ENCODE measurements around the gene ZNF77.
"Not testable (repeated sequence)": the region's sequence is repeated elsewhere in the genome, so short reads cannot be mapped to it uniquely, and the experiment has no call there.

The ZNF77 gene

GRCh38 chr19:2905918-2906519, 38.8 kb downstream of the ZNF77 start:
- WGBS (ENCODE audit: insufficient coverage): 79% methylated on average over 4 of the region's 11 CpGs
- ChIA-PET POLR2A (no interaction called here), CTCF (interaction anchor here (1.4 kb wide), 1 partner anchor 18 kb away, joined by 4 read pairs; no protein-coding TSS in a partner anchor)
- peaks cover 0 to 6% (median 2%) of the 10 kb centered on the region in 4 experiments for H3K36me3 ChIP-seq (ENCODE audit: control insufficient read depth in 4 of 4, insufficient read depth in 4 of 4, low read length in 3 of 4)
- H3K27ac ChIP-seq (ENCODE audit: insufficient read depth in 1 of 2, low read depth in 1 of 2, low read length in 2 of 2, poor library complexity in 1 of 2, severe bottlenecking in 2 of 2): no peak overlapping the region
- peaks cover 0 to 6% (median 0%) of the 10 kb centered on the region in 5 experiments for H3K9me3 ChIP-seq (ENCODE audit: control extremely low read depth in 1 of 5, control insufficient read depth in 4 of 5, insufficient read depth in 2 of 5, low read depth in 1 of 5, low read length in 4 of 5)
- H3K4me3 ChIP-seq (ENCODE audit: control insufficient read depth in 1 of 7, extremely low read depth in 1 of 7, insufficient read depth in 4 of 7, low read depth in 2 of 7, low read length in 6 of 7): no peak overlapping the region
- DNase-seq: no peak
- no peaks in the 10 kb centered on the region for H3K27me3 ChIP-seq (replicated peaks in 2 of 5; ENCODE audit: control insufficient read depth in 4 of 5, insufficient read depth in 5 of 5, low read length in 4 of 5)
- H3K4me1 ChIP-seq (ENCODE audit: control extremely low read depth in 1 of 4, control insufficient read depth in 4 of 4, insufficient read depth in 4 of 4, low read length in 3 of 4): peaks cover 0 to 8% (median 5%) of the 10 kb centered on the region in 4 experiments

GRCh38 chr19:2903326-2903725, 41.4 kb downstream of the ZNF77 start:
- H3K4me3 ChIP-seq (ENCODE audit: control insufficient read depth in 1 of 7, extremely low read depth in 1 of 7, insufficient read depth in 4 of 7, low read depth in 2 of 7, low read length in 6 of 7); H3K27ac ChIP-seq (ENCODE audit: insufficient read depth in 1 of 2, low read depth in 1 of 2, low read length in 2 of 2, poor library complexity in 1 of 2, severe bottlenecking in 2 of 2); DNase-seq; H3K36me3 ChIP-seq (ENCODE audit: control insufficient read depth in 4 of 4, insufficient read depth in 4 of 4, low read length in 3 of 4); H3K9me3 ChIP-seq (ENCODE audit: control extremely low read depth in 1 of 5, control insufficient read depth in 4 of 5, insufficient read depth in 2 of 5, low read depth in 1 of 5, low read length in 4 of 5); H3K27me3 ChIP-seq (replicated peaks in 2 of 5; ENCODE audit: control insufficient read depth in 4 of 5, insufficient read depth in 5 of 5, low read length in 4 of 5); POLR2A ChIA-PET: not testable (repeated sequence)
- CTCF ChIA-PET: interaction anchor here (1.2 kb wide), 1 partner anchor 40 kb away, joined by 3 read pairs; no protein-coding TSS in a partner anchor
- peaks cover 0 to 13% (median 8%) of the 10 kb centered on the region in 4 experiments for H3K4me1 ChIP-seq (ENCODE audit: control extremely low read depth in 1 of 4, control insufficient read depth in 4 of 4, insufficient read depth in 4 of 4, low read length in 3 of 4)
- WGBS (ENCODE audit: insufficient coverage): 99% methylated on average over 10 of the region's 13 CpGs

GRCh38 chr19:2902590-2903218, 42.1 kb downstream of the ZNF77 start:
- POLR2A ChIA-PET: no interaction called here
- CTCF ChIA-PET: no interaction called here

GRCh38 chr19:2900296-2901252, 44.2 kb downstream of the ZNF77 start, which contains the start of gene ZNF57:
ZNF57 (plus strand) TSS chr19:2900928; CDS start chr19:2901046, 118 bp downstream.
- Histone ChIP-seq H3K9me3 (ENCODE audit: control extremely low read depth in 1 of 5, control insufficient read depth in 4 of 5, insufficient read depth in 2 of 5, low read depth in 1 of 5, low read length in 4 of 5) (peaks cover 0 to 14% (median 7%) of the 10 kb centered on the region in 5 experiments), H3K4me1 (ENCODE audit: control extremely low read depth in 1 of 4, control insufficient read depth in 4 of 4, insufficient read depth in 4 of 4, low read length in 3 of 4) (peaks cover 0 to 13% (median 8%) of the 10 kb centered on the region in 4 experiments), H3K27ac (ENCODE audit: insufficient read depth in 1 of 2, low read depth in 1 of 2, low read length in 2 of 2, poor library complexity in 1 of 2, severe bottlenecking in 2 of 2) (peak within 1 kb of the TSS in 1 of 2 experiments; percentile 70), H3K4me3 (ENCODE audit: control insufficient read depth in 1 of 7, extremely low read depth in 1 of 7, insufficient read depth in 4 of 7, low read depth in 2 of 7, low read length in 6 of 7) (peak within 1 kb of the TSS; percentile 2 to 85 (median 76)), H3K36me3 (ENCODE audit: control insufficient read depth in 4 of 4, insufficient read depth in 4 of 4, low read length in 3 of 4) (peaks cover 0 to 2% (median 0%) of the 10 kb centered on the region in 4 experiments), H3K27me3 (replicated peaks in 2 of 5; ENCODE audit: control insufficient read depth in 4 of 5, insufficient read depth in 5 of 5, low read length in 4 of 5) (no peaks in the 10 kb centered on the region)
- CTCF ChIA-PET: interaction anchor here (0.8 to 1.4 kb wide), 2 partner anchors 12 to 13 kb away, joined by 3 read pairs; no protein-coding TSS in a partner anchor
- peak; percentile 99 for DNase-seq
- under 1% methylated on average over 83 of the region's 100 CpGs for WGBS (ENCODE audit: insufficient coverage)
- POLR2A ChIA-PET: interaction anchor here (0.7 to 1.0 kb wide), 4 partner anchors 23 to 60 kb away, joined by 3 to 5 read pairs (median 3); partner anchors contain the start of genes ZNF555 and ZNF77

More at GRCh38 chr19:2902590-2903218, 42.1 kb downstream of the ZNF77 start:
- Histone ChIP-seq H3K27ac (ENCODE audit: insufficient read depth in 1 of 2, low read depth in 1 of 2, low read length in 2 of 2, poor library complexity in 1 of 2, severe bottlenecking in 2 of 2) (no peak overlapping the region), H3K36me3 (ENCODE audit: control insufficient read depth in 4 of 4, insufficient read depth in 4 of 4, low read length in 3 of 4) (peaks cover 0 to 5% (median under 1%) of the 10 kb centered on the region in 4 experiments), H3K4me1 (ENCODE audit: control extremely low read depth in 1 of 4, control insufficient read depth in 4 of 4, insufficient read depth in 4 of 4, low read length in 3 of 4) (peaks cover 0 to 13% (median 8%) of the 10 kb centered on the region in 4 experiments), H3K27me3 (replicated peaks in 2 of 5; ENCODE audit: control insufficient read depth in 4 of 5, insufficient read depth in 5 of 5, low read length in 4 of 5) (no peaks in the 10 kb centered on the region), H3K9me3 (ENCODE audit: control extremely low read depth in 1 of 5, control insufficient read depth in 4 of 5, insufficient read depth in 2 of 5, low read depth in 1 of 5, low read length in 4 of 5) (peaks cover 0 to under 1% (median 0%) of the 10 kb centered on the region in 5 experiments), H3K4me3 (ENCODE audit: control insufficient read depth in 1 of 7, extremely low read depth in 1 of 7, insufficient read depth in 4 of 7, low read depth in 2 of 7, low read length in 6 of 7) (no peak overlapping the region)
- DNase-seq: no peak
- WGBS (ENCODE audit: insufficient coverage): 93% methylated on average over 10 of the region's 13 CpGs

- H3K27ac ChIP-seq (ENCODE audit: insufficient read depth in 1 of 2, low read depth in 1 of 2, low read length in 2 of 2, poor library complexity in 1 of 2, severe bottlenecking in 2 of 2): no peak overlapping the region
- no peaks in the 10 kb centered on the region for H3K27me3 ChIP-seq (replicated peaks in 2 of 5; ENCODE audit: control insufficient read depth in 4 of 5, insufficient read depth in 5 of 5, low read length in 4 of 5)
- CTCF ChIA-PET: no interaction called here
- no peak overlapping the region for H3K4me3 ChIP-seq (ENCODE audit: control insufficient read depth in 1 of 7, extremely low read depth in 1 of 7, insufficient read depth in 4 of 7, low read depth in 2 of 7, low read length in 6 of 7)
- H3K9me3 ChIP-seq (ENCODE audit: control extremely low read depth in 1 of 5, control insufficient read depth in 4 of 5, insufficient read depth in 2 of 5, low read depth in 1 of 5, low read length in 4 of 5): peaks cover 0 to 14% (median 7%) of the 10 kb centered on the region in 5 experiments
- DNase-seq: no peak
- 80% methylated on average over 5 of the region's 8 CpGs for WGBS (ENCODE audit: insufficient coverage)
- H3K4me1 ChIP-seq (ENCODE audit: control extremely low read depth in 1 of 4, control insufficient read depth in 4 of 4, insufficient read depth in 4 of 4, low read length in 3 of 4): peaks cover 0 to 9% (median 6%) of the 10 kb centered on the region in 4 experiments
- H3K36me3 ChIP-seq (ENCODE audit: control insufficient read depth in 4 of 4, insufficient read depth in 4 of 4, low read length in 3 of 4): no peaks in the 10 kb centered on the region
- POLR2A ChIA-PET: no interaction called here
These were observed 48.1 kb downstream of the ZNF77 start for GRCh38 chr19:2896694-2897093.

GRCh38 chr19:2890531-2890930, 54.2 kb downstream of the ZNF77 start:
- H3K4me3 ChIP-seq (ENCODE audit: control insufficient read depth in 1 of 7, extremely low read depth in 1 of 7, insufficient read depth in 4 of 7, low read depth in 2 of 7, low read length in 6 of 7); H3K9me3 ChIP-seq (ENCODE audit: control extremely low read depth in 1 of 5, control insufficient read depth in 4 of 5, insufficient read depth in 2 of 5, low read depth in 1 of 5, low read length in 4 of 5); DNase-seq; POLR2A ChIA-PET; H3K27ac ChIP-seq (ENCODE audit: insufficient read depth in 1 of 2, low read depth in 1 of 2, low read length in 2 of 2, poor library complexity in 1 of 2, severe bottlenecking in 2 of 2); H3K36me3 ChIP-seq (ENCODE audit: control insufficient read depth in 4 of 4, insufficient read depth in 4 of 4, low read length in 3 of 4); H3K27me3 ChIP-seq (replicated peaks in 2 of 5; ENCODE audit: control insufficient read depth in 4 of 5, insufficient read depth in 5 of 5, low read length in 4 of 5): not testable (repeated sequence)
- peaks cover 0 to 29% (median 4%) of the 10 kb centered on the region in 4 experiments for H3K4me1 ChIP-seq (ENCODE audit: control extremely low read depth in 1 of 4, control insufficient read depth in 4 of 4, insufficient read depth in 4 of 4, low read length in 3 of 4)
- 94% methylated on average over 6 of the region's 8 CpGs for WGBS (ENCODE audit: insufficient coverage)
- CTCF ChIA-PET: interaction anchor here (1.0 kb wide), 1 partner anchor 33 kb away, joined by 3 read pairs; no protein-coding TSS in a partner anchor
